ENCODE measurements around the gene SYNE2. TPM values are rescaled to one million over a fixed set of nuclear protein-coding genes. Genes with fewer than 3 reads are reported as not detected.
"Not testable (repeated sequence)": the region's sequence is repeated elsewhere in the genome, so short reads cannot be mapped to it uniquely, and the experiment has no call there.

Gene SYNE2
- total RNA-seq, 1 experiment from 2014 or later, result 71.1 TPM

- TF ChIP-seq FOXK1 (CRISPR knock-in tag; IDR thresholded peaks at IDR 0.05) (no peak), PRRX2 (CRISPR knock-in tag; IDR thresholded peaks at IDR 0.05) (no peak), GABPB1 (CRISPR knock-in tag; IDR thresholded peaks at IDR 0.05) (no peak), ZNF219 (CRISPR knock-in tag; IDR thresholded peaks at IDR 0.05; ENCODE audit: borderline replicate concordance) (no peak)
Measured at GRCh38 chr14:64176330-64176729, 323.5 kb downstream of the SYNE2 start (continued).

DNA sequence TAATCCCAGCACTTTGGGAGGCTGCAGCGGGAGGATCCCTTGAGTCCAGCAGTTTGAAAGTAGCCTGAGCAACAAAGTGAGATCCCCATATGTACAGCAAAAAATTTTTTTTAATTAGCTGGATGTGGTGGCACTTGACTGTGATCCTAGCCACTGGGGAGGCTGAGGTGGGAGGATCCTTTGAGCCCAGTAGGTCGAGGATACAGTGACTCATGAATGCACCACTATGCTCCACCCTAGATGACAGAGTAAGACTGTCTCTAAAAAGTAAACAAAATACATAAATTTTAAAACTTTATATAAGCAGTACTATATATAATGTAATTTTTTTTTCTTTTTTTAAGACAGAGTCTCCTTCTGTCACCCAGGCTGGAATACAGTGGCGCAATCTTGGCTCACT, 326.0 kb downstream of the SYNE2 start:
- Mint-ChIP-seq H3K4me1 (peaks cover 9% of the 10 kb centered on the region), H3K36me3 (peaks cover 36% of the 10 kb centered on the region), H3K27me3 (ENCODE audit: low read depth) (0 out of 2 replicates have a peak, but pooled peaks cover 3% of the 10 kb centered on the region), H3K4me3 (no peak overlapping the region), H3K27ac (no peak overlapping the region), H3K9me3 (peaks cover 7% of the 10 kb centered on the region; the same call in 1 of the 2 replicates)
- CTCF ChIA-PET, result no interaction called here
- DNase-seq (ENCODE audit: low spot score), result no peak
- POLR2A ChIA-PET, result no interaction called here
- TF ChIP-seq, protein P1, sequence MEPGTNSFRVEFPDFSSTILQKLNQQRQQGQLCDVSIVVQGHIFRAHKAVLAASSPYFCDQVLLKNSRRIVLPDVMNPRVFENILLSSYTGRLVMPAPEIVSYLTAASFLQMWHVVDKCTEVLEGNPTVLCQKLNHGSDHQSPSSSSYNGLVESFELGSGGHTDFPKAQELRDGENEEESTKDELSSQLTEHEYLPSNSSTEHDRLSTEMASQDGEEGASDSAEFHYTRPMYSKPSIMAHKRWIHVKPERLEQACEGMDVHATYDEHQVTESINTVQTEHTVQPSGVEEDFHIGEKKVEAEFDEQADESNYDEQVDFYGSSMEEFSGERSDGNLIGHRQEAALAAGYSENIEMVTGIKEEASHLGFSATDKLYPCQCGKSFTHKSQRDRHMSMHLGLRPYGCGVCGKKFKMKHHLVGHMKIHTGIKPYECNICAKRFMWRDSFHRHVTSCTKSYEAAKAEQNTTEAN (CRISPR knock-in tag; IDR thresholded peaks at IDR 0.05), result no peak
- TF ChIP-seq ZNF263 (CRISPR knock-in tag; IDR thresholded peaks at IDR 0.05; ENCODE audit: low read depth) (no peak), OVOL2 (CRISPR knock-in tag; IDR thresholded peaks at IDR 0.05; ENCODE audit: borderline replicate concordance) (no peak), FOXP4 (CRISPR knock-in tag; IDR thresholded peaks at IDR 0.05) (no peak)
- TF ChIP-seq, protein P2, sequence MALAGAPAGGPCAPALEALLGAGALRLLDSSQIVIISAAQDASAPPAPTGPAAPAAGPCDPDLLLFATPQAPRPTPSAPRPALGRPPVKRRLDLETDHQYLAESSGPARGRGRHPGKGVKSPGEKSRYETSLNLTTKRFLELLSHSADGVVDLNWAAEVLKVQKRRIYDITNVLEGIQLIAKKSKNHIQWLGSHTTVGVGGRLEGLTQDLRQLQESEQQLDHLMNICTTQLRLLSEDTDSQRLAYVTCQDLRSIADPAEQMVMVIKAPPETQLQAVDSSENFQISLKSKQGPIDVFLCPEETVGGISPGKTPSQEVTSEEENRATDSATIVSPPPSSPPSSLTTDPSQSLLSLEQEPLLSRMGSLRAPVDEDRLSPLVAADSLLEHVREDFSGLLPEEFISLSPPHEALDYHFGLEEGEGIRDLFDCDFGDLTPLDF (CRISPR knock-in tag; IDR thresholded peaks at IDR 0.05), result no peak
- no peak for ATAC-seq

DNA sequence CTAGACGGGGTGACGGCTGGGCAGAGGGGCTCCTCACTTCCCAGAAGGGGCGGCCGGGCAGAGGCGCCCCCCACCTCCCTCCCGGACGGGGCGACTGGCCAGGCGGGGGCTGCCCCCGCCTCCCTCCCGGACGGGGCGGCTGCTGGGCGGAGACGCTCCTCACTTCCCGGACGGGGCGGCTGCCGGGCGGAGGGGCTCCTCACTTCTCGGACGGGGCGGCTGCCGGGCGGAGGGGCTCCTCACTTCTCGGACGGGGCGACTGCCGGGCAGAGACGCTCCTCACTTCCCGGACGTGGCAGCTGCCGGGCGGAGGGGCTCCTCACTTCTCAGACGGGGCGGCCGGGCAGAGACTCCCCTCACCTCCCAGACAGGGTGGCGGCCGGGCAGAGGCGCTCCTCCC, 330.1 kb downstream of the SYNE2 start:
- DNase-seq (ENCODE audit: low spot score); H3K27ac Mint-ChIP-seq; CTCF ChIA-PET; POLR2A ChIA-PET; ATAC-seq; H3K27me3 Mint-ChIP-seq (ENCODE audit: low read depth); H3K4me3 Mint-ChIP-seq: not testable (repeated sequence)
- Mint-ChIP-seq H3K4me1 (peaks cover 23% of the 10 kb centered on the region), H3K9me3 (peaks cover 23% of the 10 kb centered on the region), H3K36me3 (peaks cover 35% of the 10 kb centered on the region)

GRCh38 chr14:64184103-64184729, 331.4 kb downstream of the SYNE2 start:
- Mint-ChIP-seq H3K4me3 (no peak overlapping the region), H3K9me3 (peaks cover 23% of the 10 kb centered on the region), H3K4me1 (peaks cover 33% of the 10 kb centered on the region), H3K27me3 (ENCODE audit: low read depth) (0 out of 2 replicates have a peak, but pooled peaks cover 3% of the 10 kb centered on the region), H3K36me3 (peaks cover 48% of the 10 kb centered on the region), H3K27ac (no peak overlapping the region)
- ATAC-seq (no peak), DNase-seq (ENCODE audit: low spot score) (no peak)
- ChIA-PET POLR2A (no interaction called here), CTCF (no interaction called here)
- TF ChIP-seq RELA (CRISPR knock-in tag; IDR thresholded peaks at IDR 0.05; ENCODE audit: borderline replicate concordance) (no peak), ATF3 (CRISPR knock-in tag; conservative IDR thresholded peaks at IDR 0.05) (no peak), ATF1 (CRISPR knock-in tag; IDR thresholded peaks at IDR 0.05) (no peak), AR (CRISPR knock-in tag; IDR thresholded peaks at IDR 0.05) (no peak), EMX1 (CRISPR knock-in tag; IDR thresholded peaks at IDR 0.05) (no peak), MXD4 (CRISPR knock-in tag; IDR thresholded peaks at IDR 0.05; ENCODE audit: borderline replicate concordance) (no peak)
- TF ChIP-seq, protein P3, sequence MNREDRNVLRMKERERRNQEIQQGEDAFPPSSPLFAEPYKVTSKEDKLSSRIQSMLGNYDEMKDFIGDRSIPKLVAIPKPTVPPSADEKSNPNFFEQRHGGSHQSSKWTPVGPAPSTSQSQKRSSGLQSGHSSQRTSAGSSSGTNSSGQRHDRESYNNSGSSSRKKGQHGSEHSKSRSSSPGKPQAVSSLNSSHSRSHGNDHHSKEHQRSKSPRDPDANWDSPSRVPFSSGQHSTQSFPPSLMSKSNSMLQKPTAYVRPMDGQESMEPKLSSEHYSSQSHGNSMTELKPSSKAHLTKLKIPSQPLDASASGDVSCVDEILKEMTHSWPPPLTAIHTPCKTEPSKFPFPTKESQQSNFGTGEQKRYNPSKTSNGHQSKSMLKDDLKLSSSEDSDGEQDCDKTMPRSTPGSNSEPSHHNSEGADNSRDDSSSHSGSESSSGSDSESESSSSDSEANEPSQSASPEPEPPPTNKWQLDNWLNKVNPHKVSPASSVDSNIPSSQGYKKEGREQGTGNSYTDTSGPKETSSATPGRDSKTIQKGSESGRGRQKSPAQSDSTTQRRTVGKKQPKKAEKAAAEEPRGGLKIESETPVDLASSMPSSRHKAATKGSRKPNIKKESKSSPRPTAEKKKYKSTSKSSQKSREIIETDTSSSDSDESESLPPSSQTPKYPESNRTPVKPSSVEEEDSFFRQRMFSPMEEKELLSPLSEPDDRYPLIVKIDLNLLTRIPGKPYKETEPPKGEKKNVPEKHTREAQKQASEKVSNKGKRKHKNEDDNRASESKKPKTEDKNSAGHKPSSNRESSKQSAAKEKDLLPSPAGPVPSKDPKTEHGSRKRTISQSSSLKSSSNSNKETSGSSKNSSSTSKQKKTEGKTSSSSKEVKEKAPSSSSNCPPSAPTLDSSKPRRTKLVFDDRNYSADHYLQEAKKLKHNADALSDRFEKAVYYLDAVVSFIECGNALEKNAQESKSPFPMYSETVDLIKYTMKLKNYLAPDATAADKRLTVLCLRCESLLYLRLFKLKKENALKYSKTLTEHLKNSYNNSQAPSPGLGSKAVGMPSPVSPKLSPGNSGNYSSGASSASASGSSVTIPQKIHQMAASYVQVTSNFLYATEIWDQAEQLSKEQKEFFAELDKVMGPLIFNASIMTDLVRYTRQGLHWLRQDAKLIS (CRISPR knock-in tag; IDR thresholded peaks at IDR 0.05; ENCODE audit: borderline replicate concordance), result no peak
- TF ChIP-seq, protein P4, sequence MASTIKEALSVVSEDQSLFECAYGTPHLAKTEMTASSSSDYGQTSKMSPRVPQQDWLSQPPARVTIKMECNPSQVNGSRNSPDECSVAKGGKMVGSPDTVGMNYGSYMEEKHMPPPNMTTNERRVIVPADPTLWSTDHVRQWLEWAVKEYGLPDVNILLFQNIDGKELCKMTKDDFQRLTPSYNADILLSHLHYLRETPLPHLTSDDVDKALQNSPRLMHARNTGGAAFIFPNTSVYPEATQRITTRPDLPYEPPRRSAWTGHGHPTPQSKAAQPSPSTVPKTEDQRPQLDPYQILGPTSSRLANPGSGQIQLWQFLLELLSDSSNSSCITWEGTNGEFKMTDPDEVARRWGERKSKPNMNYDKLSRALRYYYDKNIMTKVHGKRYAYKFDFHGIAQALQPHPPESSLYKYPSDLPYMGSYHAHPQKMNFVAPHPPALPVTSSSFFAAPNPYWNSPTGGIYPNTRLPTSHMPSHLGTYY (CRISPR knock-in tag; IDR thresholded peaks at IDR 0.05), result no peak
